HG03469 (cell line): Measurements from ENCODE around the gene CYP27A1.

Experiments used
- ATAC-seq: cut with Tn5 transposase; IDR thresholded peaks from one replicate; pipeline ENCODE4 v1.9.1; 2021; ENCODE audit warnings: mild to moderate bottlenecking, moderate library complexity, moderate number of reproducible peaks; ENCODE audit not compliant: unreplicated experiment

Gene CYP27A1

DNA sequence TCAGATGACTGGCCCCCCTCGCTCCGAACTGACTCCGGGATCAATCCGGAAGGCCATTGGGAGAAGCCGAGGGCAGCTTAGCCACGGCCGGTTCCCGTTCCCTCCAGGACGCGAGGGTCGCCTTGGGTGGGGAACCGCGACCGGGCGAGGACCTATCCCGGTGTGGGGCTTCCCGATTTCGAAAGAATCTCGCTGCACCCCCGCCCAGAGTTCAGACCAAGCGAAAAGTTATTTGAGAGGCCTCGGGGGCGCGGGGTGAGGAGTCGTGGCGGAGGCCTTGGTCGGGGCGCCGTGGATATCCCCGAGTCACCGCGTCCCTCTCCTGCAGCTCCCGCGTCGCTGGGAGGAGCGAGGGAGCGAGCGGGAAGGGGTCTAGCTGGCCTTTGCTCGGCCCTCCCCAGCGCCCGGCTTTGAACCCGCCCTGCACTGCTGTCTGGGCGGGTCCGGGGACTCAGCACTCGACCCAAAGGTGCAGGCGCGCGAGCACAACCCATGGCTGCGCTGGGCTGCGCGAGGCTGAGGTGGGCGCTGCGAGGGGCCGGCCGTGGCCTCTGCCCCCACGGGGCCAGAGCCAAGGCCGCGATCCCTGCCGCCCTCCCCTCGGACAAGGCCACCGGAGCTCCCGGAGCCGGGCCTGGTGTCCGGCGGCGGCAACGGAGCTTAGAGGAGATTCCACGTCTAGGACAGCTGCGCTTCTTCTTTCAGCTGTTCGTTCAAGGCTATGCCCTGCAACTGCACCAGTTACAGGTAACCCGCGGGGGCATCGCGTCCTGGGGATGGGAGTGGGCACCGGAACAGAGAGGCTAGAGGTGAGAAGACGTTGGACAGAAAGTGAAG is at the start of gene CYP27A1:
TSS of gene CYP27A1 (plus strand) at position 457 of the 837 bp plus-strand sequence. CDS start at position 493, 36 bp downstream.
- no peak for ATAC-seq

DNA sequence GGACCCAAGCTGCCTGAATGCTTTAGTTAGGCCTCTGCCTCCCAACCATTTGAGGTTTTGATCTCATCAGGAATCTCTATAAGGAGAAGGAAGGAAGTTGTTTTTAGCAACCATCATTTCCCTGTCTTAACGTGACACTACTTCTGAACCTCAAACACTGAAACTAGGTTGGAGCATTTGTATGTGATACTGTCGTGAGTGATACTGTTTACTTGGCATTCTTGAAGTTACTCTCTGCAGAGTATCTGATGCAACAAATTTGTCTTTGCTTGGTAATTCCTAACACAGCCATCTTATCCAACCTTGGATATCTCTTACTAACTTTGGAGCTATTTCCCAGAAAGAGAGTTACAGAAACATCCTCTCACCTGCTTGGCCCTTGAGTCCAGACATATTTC is 49.2 kb upstream of the CYP27A1 start:
- ATAC-seq: no peak

DNA sequence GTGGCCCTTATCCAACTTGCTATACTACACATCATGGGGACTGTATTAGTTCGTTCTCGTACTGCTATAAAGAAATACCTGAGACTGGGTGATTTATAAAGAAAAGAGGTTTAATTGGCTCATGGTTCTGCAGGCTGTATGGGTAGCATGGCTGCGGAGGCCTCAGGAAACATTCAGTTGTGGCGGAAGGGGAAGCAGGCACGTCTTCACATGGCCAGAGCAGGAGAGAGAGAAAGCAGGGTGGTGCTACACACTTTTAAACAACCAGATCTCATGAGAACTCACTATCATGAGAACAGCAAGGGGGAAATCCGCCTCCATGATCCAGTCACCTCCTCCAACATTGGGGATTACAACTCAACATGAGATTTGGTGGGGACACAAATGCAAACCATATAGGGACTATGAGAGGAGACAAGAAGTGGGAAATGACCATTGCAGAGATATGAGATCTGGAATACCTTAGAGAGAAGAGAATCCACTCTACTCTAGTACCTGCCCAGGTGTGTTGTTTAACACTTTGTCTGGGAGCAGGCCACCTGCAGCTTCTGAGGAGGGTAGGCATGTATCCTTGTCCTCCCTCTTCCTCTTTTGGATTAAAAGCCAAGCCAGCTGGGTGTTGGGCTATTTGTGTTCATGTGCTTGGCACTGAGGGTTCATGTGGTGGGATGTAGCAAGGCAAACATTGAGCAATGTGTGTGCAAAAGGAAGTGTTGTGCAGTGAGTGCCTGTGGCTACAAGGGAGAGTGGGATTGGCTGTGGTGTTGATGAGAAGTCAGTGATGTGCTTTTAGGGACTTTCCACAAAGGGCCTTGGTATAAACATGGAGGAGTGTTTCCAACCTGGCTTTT is 48.6 kb upstream of the CYP27A1 start:
- ATAC-seq: no peak

DNA sequence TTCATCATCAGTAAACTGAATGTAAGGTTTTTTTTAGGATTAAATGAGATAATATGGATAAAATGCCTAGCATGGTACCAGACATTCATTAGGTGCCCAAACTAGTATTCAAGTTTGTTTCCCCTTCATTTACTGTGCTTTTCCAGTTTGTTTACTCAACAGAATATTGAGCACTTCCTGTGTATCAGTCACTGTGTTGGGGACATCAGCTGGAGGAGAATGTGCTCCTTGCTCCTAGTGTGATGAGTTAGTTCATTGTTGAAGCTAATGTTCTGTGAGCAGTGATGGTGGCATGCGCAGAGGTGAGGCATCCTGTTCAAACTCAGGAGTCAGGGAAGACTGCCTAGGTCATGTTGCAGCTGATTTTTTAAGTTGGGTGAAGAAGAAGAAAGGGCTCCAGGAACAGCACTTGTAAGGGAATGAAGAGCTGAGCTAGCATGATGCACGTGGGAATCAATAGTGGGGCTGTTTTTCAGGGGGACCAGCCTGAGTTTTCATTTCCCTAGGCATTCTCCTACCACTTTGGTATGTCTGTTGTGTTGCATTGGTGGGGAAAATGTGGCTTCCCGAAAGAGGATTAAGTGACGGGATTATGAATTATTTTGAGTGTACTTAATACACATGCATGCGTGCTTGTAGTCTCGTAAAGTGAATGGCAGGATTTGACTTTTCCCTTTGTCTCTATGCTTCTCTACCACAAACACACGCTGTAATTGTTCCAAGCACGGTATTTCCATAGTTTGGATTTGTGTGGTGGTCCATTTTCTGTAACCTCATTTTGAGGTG is 47.6 kb upstream of the CYP27A1 start:
- no peak for ATAC-seq

DNA sequence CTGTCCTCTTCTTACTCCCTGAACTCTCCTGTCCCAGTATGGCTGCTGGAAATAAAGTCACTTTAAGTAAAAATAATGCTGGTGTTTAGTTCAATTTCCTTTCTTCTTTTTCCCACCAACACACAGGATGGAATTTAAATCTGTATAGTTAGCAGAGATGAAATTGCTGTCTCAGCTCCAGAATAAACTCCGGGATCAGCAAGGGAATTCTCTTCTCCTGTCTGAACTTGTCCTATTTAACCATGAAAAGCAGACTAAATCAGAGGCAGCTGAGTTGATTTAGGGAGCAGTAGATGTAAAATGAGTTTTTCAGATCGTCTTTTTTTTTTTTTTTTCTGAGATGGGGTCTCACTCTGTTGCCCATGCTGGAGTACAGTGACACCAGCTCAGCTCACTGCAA is 45.4 kb upstream of the CYP27A1 start:
- ATAC-seq: no peak

DNA sequence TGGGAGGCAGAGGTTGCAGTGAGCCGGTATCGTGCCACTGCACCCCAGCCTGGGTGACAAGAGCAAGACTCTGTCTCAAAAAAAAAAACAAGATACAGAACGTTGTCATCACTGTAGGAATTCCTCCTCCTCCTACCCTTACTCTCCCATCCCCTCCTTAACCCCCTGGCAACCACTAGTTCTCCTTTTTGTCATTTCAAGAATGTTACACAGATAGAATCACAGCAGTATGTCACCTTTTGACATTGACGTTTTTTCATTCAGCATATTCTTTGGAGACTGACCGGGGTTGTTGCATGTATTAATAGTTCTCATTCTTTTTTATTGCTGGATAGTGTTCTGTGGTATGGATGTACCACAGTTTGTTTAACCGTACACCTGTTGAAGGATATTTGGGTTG is 38.9 kb upstream of the CYP27A1 start:
- ATAC-seq: no peak

DNA sequence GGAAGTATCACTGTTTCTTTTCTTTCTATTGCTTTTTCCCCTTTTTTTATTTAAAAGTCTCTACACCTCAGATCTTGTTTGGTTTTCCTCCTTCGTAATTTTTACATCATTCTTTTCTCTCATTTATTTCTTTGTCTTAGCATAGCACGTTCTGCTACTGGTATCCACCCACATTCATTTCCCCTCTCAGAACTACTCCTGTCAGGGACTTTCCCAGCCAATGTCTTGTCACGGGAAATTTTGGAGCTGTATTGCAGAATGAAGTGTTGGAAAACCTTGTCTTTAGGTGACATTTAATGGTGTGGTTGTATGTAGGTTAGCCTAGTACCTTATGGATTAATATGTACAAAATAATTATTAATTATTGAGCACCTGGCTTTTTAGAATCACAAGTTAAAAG is 37.3 kb upstream of the CYP27A1 start:
- ATAC-seq: no peak

DNA sequence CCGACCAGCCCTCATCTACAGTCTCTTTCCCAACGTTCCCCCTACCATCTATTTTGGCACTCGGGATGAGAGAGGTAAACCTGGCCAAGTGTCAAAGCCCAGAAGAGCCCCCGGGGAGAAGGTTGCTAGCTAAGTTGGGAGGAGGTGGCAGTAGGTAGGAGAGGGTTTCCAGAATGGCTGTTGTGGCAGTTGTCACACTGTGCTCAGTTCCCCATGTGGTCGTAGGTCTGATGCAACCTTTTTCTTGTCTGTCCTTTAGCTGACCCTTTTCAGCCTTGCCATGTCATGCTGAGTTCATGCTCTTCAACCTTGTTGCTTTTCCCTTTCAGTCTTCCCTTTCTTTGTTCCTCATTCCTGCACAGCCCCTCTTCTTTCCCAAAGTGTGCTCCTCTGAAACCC is 36.8 kb upstream of the CYP27A1 start:
- ATAC-seq: no peak

DNA sequence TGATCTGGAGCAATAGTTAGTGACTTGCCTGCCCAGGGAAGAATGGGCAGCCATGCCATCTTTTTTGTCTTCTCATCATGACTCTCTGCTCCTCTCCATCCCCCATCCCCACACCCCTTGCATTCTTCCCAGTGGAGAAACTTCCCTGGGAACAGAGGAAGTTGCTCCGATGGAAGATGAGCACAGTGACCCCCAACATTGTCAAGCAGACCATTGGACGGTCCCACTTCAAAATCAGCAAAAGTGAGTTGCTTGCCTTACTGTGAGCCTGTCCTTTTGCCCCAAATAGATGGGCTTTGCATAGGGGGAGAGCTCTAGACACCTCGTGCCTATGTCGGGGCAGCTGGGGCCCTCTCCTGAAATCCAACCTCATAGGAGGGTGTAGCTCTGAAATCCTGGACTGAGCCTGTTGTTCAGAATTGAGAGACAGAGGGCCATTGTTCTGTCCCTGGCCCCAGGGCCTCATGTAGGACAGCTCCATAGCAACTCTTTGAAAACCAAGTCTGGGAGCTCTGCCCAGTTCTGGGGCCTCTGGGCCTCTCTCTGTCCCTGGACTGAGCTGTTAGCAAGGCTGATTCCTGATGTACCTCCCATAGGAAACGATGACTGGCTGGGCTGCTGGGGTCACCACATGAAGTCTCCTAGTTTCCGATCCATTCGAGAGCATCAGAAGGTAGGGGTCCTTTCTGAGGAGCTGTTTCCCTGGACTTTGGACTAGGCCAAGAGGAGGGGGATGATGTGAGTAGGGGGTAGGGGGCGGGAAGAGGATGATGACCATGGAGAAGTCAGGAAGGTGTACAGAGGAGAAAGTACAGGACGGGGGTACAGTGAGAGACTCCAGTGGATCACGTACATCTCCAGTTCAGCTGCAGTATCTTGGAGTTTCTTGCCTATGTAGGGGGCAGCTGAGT is 36.1 kb upstream of the CYP27A1 start:
- ATAC-seq: no peak

DNA sequence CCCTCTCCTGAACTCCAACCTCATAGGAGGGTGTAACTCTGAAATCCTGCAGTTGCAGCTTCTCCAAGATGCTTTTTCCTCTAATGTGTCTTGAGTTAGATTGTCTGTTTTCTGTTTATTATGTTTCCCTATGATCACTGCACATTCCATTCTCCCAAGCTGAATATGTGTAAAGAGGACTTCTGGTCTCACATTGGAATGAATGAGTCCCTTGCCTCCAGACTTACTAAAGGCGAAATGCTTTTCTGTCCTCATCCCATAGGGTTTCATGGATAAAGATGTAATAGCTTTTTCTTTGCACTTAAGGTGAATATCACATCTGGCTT is 35.5 kb upstream of the CYP27A1 start:
- no peak for ATAC-seq

DNA sequence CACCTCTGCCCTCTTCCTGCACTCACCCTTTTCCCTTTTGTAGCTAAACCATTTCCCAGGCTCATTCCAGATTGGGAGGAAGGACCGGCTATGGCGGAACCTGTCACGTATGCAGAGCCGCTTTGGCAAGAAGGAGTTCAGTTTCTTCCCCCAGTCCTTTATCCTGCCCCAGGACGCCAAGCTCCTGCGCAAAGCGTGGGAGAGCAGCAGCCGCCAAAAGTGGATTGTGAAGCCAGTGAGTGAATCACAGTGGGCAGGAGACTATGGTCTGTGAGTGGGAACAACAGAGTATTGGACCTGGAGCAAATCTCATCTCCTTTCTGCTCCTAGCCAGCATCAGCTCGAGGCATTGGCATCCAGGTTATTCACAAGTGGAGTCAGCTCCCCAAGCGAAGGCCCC is 35.0 kb upstream of the CYP27A1 start:
- ATAC-seq: no peak

DNA sequence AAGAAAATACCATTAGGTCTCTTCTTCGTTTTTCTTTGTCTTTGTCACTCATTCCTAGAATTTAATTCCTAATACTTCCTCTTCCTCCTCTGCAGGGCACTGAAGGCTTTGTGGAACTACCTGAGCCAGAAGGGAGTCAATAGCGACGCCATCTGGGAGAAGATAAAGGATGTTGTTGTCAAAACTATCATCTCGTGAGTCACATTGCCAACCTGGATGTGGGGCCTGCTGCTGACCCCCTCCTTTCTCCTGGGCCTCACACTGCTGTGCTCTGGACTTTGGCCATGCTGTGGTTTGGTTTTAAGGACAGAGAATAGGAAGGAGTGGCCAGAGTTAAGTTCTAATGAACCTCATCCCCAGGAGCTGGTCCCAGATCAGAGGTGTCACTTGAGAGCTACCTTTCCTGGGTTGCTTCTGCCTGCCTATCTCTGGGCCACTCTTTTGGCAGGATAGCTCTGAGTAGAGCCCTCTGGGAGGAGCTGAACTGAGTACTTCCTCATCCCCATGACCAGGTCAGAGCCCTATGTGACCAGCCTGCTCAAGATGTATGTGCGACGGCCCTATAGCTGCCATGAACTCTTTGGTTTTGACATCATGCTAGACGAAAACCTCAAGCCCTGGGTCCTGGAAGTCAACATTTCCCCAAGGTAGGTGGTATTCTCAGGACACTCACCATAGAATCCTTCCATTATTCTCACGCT is 33.1 kb upstream of the CYP27A1 start:
- ATAC-seq: no peak

DNA sequence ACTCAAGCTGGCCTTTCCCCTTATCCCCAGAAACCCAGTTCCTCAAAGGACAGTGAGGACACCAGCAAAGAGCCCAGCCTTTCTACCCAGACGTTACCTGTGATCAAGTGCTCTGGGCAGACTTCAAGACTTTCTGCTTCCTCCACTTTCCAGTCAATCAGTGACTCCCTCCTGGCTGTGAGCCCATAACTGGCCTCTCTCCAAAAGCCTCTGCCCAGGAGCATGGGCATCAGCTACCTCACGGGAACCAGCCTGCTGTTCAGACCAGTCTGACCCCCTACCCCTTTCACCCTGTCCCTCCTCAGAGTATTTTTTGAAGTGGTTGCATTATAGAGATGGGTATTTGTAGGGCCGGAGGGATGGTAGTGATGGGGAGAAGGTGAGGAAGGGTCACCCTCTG is 27.7 kb upstream of the CYP27A1 start:
- ATAC-seq: no peak

DNA sequence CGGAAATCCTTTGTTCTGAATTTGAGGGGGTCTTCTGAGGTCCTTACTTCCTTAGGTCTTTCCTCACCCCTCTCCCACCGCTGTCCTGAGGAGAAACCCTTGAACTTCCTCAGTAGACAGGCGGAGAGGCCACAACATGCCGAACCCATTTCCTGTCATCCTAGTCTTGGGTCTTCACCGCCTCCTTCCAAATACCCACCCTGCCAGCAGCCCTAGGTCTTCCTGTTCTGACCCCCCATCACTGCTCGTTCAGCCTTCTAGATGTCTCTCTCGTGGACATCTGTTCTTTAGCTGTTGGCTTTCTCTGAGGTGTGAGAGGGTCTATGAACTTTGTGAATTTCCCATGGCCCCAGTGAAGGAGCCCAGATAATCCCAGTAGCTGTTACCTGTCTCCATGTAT is 27.2 kb upstream of the CYP27A1 start:
- ATAC-seq: no peak

DNA sequence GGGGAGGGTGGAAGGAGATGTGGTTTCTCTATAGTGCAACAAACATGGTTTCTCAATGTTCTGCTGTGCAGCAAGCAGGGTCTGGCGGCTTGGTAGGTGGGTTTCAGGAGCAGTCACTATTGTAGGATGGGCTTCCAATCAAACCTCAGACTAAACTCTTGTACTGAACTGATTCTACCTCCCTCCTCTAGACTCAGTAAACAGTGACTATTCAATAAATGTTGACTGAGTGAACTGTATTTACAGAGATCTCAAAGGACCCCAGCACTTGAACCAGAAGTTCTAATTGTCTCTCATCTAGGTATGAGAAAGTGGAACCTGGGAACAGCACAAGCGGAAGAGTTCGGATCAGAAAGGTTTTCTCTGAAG is 26.8 kb upstream of the CYP27A1 start:
- ATAC-seq: no peak

DNA sequence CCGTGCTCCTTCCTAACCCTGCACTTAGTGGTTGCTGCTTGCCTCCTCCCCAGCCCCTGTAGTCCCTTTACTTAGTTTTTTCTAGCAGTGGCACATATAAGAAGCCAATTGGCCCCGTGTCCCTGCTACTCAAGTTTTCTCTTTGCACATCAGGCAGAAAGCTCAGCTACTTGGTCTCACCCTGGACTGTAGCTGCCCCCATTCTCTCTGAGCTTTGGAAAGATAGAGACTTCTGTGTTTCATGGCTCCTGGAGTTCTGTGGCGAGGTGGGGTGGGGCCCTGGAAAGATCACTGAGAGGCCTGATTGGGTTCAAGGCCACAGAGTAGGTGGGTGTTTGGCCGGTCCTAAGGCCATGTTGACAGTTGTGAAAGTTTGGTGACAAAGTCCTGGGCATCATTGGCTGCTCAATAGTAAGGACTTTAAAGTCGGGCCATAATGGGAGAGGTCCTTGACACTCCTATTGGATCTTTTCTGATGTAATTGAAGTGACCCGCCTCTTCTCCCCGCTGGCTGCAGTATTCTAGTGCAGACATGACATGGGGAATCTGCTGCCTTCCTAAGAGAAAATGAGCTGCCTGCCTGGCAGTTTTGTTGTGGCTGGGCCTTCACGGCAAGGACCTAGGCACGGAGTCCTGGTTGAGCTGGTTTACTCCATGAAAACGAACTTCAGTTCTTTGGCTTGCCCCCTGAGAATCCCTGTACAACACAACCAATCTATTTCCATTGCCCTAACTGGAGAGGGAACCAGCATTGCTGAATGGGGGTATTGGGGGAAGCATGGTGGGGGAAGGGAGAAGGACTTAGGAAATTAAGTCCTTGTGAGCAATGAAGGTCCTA is 26.2 kb upstream of the CYP27A1 start:
- no peak for ATAC-seq

DNA sequence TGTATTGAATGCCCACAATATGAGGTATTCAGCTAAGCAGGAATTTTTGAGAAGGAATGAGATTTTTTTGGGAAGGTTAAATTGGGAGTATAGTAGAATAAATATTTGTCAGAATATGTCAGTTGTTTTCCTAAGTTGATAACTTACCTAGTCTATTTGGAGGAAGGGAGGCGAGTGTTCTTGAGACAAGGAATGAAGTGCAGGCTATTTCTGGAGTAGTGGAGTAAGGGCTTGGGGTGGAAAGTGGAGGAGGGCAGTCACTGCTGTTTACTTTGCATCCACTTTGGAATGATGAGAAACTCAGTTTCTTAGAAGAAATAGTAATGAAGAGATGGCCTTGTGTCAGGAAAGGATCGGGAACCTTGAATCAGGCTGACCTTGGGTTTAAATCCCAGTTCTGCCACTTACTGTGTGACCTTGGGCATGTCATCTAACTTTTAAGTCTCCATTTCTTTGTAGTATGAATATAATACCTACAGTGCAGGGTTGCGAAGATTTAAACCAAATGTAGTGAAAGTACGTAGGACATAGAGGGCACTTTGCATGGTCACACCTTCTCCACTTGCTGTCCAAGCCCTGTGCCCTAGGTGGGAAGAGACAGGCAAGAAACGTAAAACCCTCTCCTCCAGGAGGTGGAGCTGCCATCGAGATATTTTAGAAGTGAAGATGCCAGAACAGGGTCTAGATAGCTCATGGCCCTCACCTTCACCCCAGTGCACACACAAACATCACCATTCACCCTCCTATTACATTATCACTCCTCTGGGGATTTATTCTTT is 25.2 kb upstream of the CYP27A1 start:
- no peak for ATAC-seq

DNA sequence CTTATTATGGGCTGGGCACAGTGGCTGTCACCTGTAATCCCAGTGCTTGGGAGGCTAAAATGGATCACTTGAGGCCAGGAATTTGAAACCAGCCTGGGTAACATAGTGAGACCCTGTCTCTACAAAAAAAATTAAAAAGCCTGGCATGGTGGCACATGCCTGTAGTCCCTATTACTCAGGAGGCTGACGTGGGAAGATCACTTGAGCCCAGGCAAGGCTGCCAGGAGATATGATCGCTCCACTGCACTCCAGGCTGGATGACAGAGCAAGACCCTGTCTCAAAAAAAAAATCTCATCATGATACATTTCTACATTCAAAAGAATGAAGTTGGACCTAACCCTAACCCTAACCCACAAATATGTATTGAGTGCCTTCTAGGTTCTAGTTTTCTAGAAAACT is 20.2 kb upstream of the CYP27A1 start:
- ATAC-seq: no peak
